ENCODE measurements around the gene EPN2.

The EPN2 gene

DNA sequence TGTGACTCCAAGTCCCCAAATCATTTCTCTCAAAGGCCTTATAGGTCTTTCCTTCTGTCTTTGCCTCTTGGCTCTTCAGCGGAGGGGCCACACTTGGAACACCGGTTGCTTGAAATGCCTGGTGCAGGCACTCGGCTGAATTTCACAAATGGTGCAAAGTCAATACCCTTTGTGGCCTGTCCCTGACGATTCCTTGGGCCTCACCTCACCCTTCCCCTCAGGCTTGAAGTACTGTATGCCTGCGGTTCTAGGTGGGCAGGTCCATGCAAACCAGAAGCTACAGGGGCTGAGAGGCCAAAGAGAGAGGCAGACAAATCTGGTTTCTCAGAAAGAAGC lies 129.4 kb downstream of the EPN2 start:
- Histone ChIP-seq H3K4me2 (ENCODE audit: low read length) (no peak overlapping the region), H3K9ac (no peak overlapping the region), H3K36me3 (ENCODE audit: control insufficient read depth, insufficient read depth, low read length) (no peaks in the 10 kb centered on the region), H2AFZ (no peak overlapping the region), H3K9me3 (ENCODE audit: control insufficient read depth, low read length) (no peaks in the 10 kb centered on the region), H3K4me1 (peaks cover 21% of the 10 kb centered on the region), H3K4me3 (ENCODE audit: low read depth, low read length) (no peak overlapping the region), H3K27ac (no peak overlapping the region), H3K27me3 (ENCODE audit: control insufficient read depth, insufficient read depth, low read length) (no peaks in the 10 kb centered on the region), H3K79me2 (peaks cover 5% of the 10 kb centered on the region)
- TF ChIP-seq, protein P1, sequence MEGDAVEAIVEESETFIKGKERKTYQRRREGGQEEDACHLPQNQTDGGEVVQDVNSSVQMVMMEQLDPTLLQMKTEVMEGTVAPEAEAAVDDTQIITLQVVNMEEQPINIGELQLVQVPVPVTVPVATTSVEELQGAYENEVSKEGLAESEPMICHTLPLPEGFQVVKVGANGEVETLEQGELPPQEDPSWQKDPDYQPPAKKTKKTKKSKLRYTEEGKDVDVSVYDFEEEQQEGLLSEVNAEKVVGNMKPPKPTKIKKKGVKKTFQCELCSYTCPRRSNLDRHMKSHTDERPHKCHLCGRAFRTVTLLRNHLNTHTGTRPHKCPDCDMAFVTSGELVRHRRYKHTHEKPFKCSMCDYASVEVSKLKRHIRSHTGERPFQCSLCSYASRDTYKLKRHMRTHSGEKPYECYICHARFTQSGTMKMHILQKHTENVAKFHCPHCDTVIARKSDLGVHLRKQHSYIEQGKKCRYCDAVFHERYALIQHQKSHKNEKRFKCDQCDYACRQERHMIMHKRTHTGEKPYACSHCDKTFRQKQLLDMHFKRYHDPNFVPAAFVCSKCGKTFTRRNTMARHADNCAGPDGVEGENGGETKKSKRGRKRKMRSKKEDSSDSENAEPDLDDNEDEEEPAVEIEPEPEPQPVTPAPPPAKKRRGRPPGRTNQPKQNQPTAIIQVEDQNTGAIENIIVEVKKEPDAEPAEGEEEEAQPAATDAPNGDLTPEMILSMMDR (IDR thresholded peaks at IDR 0.05) = no peak

DNA sequence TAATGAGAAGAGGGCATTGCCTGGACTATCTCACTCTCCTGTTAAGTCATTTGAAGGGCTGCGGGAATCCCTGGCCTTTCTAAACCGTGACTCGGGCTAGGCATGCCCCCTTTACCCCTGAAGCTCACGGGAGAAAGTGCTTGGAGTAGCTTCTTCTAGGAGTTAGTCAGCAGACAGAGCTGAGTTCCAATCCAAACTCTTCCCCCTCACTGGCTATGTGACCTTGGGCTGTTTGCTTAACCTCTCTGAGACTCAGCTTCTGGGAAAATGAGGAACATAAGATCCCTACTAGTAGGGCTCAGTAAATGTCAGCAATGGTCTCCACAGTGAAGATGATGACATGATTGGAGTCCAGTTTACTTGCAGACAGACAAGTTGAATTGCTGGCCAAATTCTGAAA lies 131.1 kb downstream of the EPN2 start:
- Histone ChIP-seq H3K9me3 (ENCODE audit: control insufficient read depth, low read length) (no peaks in the 10 kb centered on the region), H3K4me3 (ENCODE audit: low read depth, low read length) (no peak overlapping the region), H3K9ac (no peak overlapping the region), H3K27me3 (ENCODE audit: control insufficient read depth, insufficient read depth, low read length) (no peaks in the 10 kb centered on the region), H3K27ac (no peak overlapping the region), H2AFZ (no peak overlapping the region), H3K36me3 (ENCODE audit: control insufficient read depth, insufficient read depth, low read length) (no peaks in the 10 kb centered on the region), H3K4me2 (ENCODE audit: low read length) (no peak overlapping the region), H3K79me2 (no peaks in the 10 kb centered on the region), H3K4me1 (peaks cover 17% of the 10 kb centered on the region)
- TF ChIP-seq, protein P1 (IDR thresholded peaks at IDR 0.05) = no peak

DNA sequence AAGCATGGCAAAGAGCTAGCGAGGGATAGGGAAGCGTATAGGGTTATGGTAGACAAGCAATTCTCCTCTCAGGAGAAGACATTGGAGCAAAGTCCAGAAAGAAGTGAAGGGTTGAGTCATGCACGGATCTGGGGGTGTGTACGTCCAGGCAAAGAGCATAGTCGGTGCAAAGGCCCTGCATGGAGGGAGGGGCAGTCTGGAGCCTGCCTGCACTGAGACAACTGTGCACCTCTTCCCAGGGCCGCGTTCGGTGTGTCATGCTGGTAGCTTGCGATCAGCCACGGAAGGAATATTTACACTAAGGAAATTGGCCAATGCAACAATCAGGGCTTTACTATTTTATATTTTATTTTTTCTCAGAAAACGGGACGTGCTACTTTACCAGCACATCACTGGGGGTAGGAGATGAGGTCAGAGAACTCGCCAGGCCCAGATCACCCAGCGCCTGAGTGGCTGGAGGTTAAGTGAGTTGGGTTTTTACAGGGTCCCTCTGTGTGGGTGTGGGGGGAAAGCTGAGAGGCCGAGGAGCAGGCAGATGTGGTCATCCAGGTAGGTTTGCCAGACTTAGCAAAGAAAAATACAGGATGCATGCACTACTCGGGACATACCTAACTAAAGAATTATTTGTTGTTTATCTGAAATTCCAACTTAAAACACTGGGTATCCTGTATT lies 132.1 kb downstream of the EPN2 start:
- Histone ChIP-seq H3K4me1 (peaks cover 13% of the 10 kb centered on the region), H3K4me2 (ENCODE audit: low read length) (no peak overlapping the region), H2AFZ (no peak overlapping the region), H3K9me3 (ENCODE audit: control insufficient read depth, low read length) (no peaks in the 10 kb centered on the region), H3K27me3 (ENCODE audit: control insufficient read depth, insufficient read depth, low read length) (no peaks in the 10 kb centered on the region), H3K4me3 (ENCODE audit: low read depth, low read length) (no peak overlapping the region), H3K79me2 (no peaks in the 10 kb centered on the region), H3K36me3 (ENCODE audit: control insufficient read depth, insufficient read depth, low read length) (no peaks in the 10 kb centered on the region), H3K27ac (no peak overlapping the region), H3K9ac (no peak overlapping the region)
- TF ChIP-seq, protein P1 (IDR thresholded peaks at IDR 0.05) = no peak

DNA sequence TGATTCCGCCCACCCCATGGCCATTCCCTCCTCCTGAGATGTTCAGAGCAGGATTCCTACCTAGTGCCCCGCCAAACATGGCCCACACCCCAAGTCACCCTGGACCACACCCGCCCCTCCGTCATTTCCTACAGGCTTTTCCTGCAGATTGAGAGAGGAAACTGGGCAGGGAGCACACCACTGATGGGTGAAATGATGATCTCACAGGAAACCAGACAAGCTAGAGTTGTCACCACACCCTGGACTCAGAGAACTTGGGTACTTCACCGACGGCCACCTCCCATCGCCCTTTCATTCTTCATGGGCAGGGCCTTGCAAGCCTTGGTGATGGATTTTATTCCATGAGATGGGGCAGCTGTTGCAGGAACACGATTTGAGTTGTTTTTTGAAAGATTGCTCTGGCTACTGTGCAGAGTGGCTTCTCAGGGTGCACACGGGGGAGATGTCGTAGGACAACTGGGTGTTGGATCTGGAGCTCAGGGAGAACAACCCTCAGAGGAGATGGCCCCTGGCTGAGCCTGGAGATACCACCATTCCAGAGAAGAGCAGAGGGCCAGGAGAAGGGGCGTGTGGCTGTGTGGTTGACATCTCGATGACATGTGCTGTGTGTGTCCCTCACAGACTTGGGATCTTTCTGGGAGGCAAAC lies 132.8 kb downstream of the EPN2 start:
- Histone ChIP-seq H3K4me3 (ENCODE audit: low read depth, low read length) (no peak overlapping the region), H3K4me2 (ENCODE audit: low read length) (no peak overlapping the region), H3K4me1 (peaks cover 6% of the 10 kb centered on the region), H3K9me3 (ENCODE audit: control insufficient read depth, low read length) (no peaks in the 10 kb centered on the region), H3K27ac (no peak overlapping the region), H3K36me3 (ENCODE audit: control insufficient read depth, insufficient read depth, low read length) (no peaks in the 10 kb centered on the region), H3K9ac (no peak overlapping the region), H3K27me3 (ENCODE audit: control insufficient read depth, insufficient read depth, low read length) (no peaks in the 10 kb centered on the region), H2AFZ (no peak overlapping the region), H3K79me2 (no peaks in the 10 kb centered on the region)
- TF ChIP-seq, protein P1 (IDR thresholded peaks at IDR 0.05) = no peak

DNA sequence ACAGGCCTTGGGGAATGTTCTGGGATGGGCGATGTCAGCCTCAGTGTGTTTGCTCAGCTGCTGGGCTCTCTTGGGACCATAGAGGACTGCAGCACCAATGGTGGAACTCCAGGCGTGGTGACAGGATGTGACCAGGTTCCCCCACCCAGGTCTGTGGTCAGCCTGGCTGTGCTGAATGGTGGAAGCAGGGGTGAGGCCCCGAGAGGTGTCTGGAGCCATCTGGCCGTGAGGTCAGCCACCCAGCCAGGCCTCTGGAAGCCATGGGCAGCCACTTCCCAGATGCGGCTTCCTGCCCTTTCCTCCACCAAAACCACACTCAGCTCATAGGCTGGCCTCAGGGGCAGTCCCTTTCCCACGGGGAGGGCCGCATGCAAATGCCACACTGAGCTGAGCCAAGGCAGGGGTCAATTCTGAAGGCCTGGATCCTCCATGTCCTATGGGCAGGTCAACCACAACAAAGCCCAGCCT lies 133.4 kb downstream of the EPN2 start:
- Histone ChIP-seq H3K27ac (no peak overlapping the region), H3K4me2 (ENCODE audit: low read length) (no peak overlapping the region), H3K79me2 (no peaks in the 10 kb centered on the region), H3K4me1 (peaks cover under 1% of the 10 kb centered on the region), H3K36me3 (ENCODE audit: control insufficient read depth, insufficient read depth, low read length) (no peaks in the 10 kb centered on the region), H3K27me3 (ENCODE audit: control insufficient read depth, insufficient read depth, low read length) (no peaks in the 10 kb centered on the region), H3K4me3 (ENCODE audit: low read depth, low read length) (no peak overlapping the region), H3K9me3 (ENCODE audit: control insufficient read depth, low read length) (no peaks in the 10 kb centered on the region), H3K9ac (no peak overlapping the region), H2AFZ (no peak overlapping the region)
- TF ChIP-seq, protein P1 (IDR thresholded peaks at IDR 0.05) = no peak

All from parathyroid adenoma (tissue), 2 donors.